GDM1 (cell line): ENCODE data around the gene TMEM250.
"Not testable (repeated sequence)": the region's sequence is repeated elsewhere in the genome, so short reads cannot be mapped to it uniquely, and the experiment has no call there.

Experiments used
- DNase-seq: peaks from one replicate; lab custom pipeline; 2025; lab: John Stamatoyannopoulos, UW

TMEM250 gene

GRCh38 chr9:136111190-136111589, 7.5 kb downstream of the TMEM250 start:
- DNase-seq: no peak

- DNase-seq: peak; percentile 26
Observed at GRCh38 chr9:136110082-136111061, 8.3 kb downstream of the TMEM250 start.

- DNase-seq: peak; percentile 97
Observed at GRCh38 chr9:136109351-136110081, 9.2 kb downstream of the TMEM250 start.

- DNase-seq: no peak
Observed at GRCh38 chr9:136108648-136109266, 9.9 kb downstream of the TMEM250 start.

GRCh38 chr9:136107953-136108647, 10.6 kb downstream of the TMEM250 start:
- no peak for DNase-seq

GRCh38 chr9:136107155-136107952, 11.3 kb downstream of the TMEM250 start:
- DNase-seq: peak; percentile 68

GRCh38 chr9:136105398-136106135, 13.1 kb downstream of the TMEM250 start:
- no peak for DNase-seq

GRCh38 chr9:136104916-136105315, 13.8 kb downstream of the TMEM250 start:
- DNase-seq: no peak

- no peak for DNase-seq
Observed at GRCh38 chr9:136104488-136104800, 14.2 kb downstream of the TMEM250 start.

GRCh38 chr9:136103651-136104487, 14.8 kb downstream of the TMEM250 start:
- no peak for DNase-seq

GRCh38 chr9:136101615-136102074, 17.0 kb downstream of the TMEM250 start:
- not testable (repeated sequence) for DNase-seq

GRCh38 chr9:136100700-136101614, 17.7 kb downstream of the TMEM250 start:
- no peak for DNase-seq

GRCh38 chr9:136099542-136099941, 19.1 kb downstream of the TMEM250 start:
- DNase-seq: no peak

- no peak for DNase-seq
Observed at GRCh38 chr9:136098844-136099243, 19.8 kb downstream of the TMEM250 start.

- no peak for DNase-seq
Observed at GRCh38 chr9:136098210-136098609, 20.5 kb downstream of the TMEM250 start.

GRCh38 chr9:136096505-136097001, 22.1 kb downstream of the TMEM250 start:
- no peak for DNase-seq

GRCh38 chr9:136095070-136096058, 23.3 kb downstream of the TMEM250 start, which contains the start of gene NACC2:
Gene NACC2 (minus strand): TSS chr9:136095289. CDS start chr9:136050521, 44,768 bp downstream.
- DNase-seq: no peak
